NCI-H1417 (cell line): ENCODE measurements around the gene PNPT1.

ENCODE experiments used
- DNase-seq, 3 experiments: peaks; one replicate each; lab custom pipeline; 2025; lab: John Stamatoyannopoulos, UW

The PNPT1 gene

DNA sequence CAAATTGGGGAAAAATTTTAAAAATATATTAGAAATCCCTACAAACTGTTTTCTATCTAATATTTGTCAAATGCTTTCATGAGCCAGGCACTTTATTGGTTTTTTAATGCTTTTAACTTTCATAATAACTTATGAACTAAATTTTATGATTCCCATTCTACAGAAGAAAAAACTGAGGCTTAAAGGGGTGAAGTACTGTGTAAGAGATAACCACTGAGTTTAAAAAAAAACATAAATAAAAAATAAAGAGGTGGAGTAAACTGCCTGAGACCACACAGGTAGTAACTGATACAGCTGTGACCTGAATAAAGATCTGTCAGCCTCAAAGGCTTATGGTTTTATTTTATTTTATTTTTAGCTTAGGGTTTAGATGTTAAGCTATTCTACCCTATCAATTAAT lies 24.7 kb downstream of the PNPT1 start:
- no peak for DNase-seq

DNA sequence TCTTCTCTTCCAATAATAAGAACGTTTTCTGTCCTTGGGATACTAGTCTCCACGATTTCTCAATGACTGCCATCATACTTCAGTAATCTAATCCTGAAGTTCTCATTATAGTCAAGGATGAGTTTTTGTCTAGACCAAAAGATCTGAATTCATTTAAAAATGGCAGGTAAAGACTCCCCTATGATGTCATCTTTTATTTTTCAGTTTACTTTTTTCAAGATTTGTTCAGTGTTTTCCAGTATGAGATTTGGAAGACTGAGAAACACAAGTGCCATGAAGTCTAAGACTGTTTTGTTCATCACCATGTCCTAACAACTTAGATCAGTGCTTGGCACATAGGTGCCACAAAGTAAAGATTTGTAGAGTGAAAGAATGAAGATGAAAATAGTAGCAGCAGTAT lies 40.4 kb downstream of the PNPT1 start:
- no peak for DNase-seq

DNA sequence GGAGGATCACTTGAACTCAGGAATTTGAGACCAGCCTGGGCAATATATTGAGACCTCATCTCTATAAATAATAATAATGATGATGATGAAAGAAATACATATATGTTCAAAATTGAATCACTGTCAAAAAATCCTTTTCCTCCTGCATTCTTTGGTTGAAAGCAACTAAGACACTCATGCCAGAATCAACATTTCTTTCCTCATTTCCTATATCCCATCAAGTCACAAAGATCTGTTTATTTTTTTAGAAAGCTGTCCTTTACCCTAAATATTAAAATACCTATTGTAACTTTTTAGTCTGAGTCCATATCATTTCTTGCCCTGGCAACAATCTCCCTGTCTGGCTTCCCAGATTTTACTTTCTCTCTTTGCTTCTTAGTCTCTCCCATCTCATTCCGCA lies 44.4 kb downstream of the PNPT1 start:
- no peak for DNase-seq

DNA sequence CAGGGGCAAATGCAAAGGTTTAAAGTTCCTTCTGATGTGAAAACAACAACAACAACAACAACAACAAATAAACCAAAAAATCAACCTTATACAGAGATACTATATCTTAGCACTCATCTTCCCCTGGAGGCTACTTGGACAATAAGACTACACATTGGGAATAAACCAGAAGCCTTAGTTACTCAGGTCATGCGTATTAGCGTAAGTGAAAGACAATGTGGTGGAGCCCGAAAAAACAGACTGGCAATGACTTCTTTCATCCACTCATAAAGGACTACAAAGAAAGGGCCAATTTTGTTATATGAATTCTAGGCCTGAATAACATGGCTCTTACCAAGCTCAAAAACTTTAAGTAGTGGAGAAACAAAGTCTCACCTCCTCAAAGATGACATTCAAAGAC lies 56.8 kb downstream of the PNPT1 start:
- no peak for DNase-seq

DNA sequence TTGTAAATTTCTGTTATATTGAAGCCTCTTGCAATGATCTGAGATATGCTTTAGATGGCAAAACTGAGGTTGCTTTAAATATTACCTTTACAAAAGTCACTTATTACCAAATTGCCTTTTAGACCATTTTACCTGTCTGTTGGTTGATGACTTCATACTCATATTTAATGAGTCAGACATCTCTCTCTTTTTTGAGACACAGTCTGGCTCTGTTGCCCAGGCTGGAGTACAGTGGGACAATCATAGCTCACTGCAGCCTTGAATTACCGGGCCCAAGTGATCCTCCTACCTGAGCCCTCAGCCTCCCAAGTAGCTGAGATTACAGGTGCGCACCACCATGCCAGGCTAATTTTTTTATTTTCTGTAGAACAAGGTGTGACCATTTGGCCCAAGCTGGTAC lies 64.7 kb downstream of the PNPT1 start:
- no peak for DNase-seq

DNA sequence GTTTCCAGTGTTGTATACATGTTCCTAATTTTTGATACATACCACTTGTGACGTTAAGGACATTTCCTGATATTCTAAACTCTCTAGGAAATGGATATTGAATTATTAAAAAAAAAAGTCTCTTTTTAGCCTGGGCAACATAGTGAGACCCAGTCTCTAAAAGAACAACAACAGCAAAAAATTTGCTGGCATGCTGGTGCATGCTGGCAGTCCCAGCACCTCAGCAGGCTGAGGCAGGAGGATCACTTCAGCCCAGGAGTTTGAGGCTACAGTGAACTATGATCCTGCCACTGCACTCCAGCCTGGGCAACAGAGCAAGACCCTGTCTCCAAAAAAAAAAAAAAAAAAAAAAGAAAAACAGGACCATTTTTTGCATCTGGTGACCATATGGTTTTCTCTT lies 65.7 kb downstream of the PNPT1 start:
- no peak for DNase-seq

DNA sequence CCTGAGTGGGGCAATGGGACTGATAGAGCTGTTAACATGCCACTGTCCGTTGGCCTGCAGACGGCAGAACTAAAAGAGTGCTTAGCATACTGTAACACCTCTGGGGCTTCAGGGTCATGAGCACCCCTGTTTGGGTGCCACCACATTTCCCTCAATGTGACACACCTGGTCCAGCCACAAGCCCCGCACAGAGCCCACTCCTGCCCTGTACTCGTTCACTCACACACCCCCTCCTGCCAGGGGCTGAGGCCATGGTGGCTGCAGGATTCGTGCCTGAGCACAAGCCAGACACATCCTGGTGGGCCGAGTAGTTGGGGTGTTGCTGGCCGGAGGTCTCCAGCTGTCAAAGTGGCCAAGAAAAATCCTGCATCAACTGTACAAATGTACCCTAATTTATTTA lies 71.8 kb downstream of the PNPT1 start:
- DNase-seq: no peak

DNA sequence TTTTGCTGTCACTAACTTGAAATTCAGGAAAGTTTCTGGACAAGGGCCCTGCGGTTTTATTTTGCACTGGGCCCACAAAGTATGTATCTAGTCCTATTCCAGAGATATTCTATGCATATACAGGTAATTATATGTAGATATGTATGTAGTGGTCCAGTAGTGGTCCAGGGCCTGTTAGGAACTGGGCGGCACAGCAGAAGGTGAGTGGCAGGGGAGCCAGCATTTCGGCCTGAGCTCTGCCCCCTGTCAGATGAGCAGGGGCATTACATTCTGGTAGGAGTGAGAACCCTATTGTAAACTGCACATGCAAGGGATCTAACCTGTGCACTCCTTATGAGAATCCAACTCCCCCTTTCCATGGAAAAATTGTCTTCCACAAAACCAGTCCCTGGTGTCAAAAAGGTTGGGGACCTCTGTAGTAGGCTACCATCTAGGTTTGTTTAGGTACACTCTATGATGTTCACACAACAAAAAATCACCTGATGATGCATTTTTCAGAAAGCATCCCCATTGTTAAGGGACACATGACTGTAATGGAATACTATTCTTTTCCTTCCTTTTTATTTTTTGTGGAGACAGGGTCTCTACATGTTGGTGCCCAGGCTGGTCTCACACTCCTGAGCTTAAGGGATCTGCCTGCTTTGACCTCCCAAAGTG lies 73.4 kb downstream of the PNPT1 start:
- DNase-seq: no peak

DNA sequence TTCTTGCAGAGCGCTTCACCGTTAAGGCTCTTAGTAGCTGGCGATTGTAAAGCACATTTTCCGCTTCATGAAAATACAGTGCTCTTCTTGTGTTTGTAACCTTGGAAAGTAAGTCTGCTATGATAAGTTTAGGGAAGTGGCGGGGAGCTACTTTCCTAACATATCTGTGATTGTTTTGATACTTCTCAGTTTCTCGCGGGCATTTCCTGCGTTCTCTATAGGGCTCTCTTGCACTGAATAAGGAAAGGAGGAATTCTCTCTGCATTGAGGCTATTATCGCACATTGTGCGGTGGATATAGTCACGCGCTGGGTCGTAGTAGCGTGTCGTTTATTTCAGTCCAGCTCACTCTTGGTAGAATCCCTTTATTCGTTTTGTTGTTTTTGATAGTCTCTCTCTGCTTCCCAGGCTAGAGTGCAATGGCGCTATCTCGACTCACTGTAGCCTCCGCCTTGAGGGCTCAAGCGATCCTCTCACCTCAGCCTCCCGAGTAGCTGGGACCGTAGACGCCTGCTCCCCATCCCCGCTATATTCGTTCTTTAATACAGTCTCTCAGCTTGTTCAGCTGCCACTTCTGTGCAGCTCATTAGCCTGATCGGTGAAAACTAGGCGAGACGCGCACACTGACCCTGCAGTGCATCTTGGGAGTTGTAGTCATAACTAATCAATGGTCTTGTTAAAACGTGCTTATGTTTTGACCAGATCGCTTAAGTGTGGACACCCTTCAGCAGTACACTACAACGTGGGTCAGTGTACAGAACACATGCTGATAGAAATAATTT lies 75.2 kb downstream of the PNPT1 start:
- DNase-seq: peak; percentile 63 to 79 (median 66)

DNA sequence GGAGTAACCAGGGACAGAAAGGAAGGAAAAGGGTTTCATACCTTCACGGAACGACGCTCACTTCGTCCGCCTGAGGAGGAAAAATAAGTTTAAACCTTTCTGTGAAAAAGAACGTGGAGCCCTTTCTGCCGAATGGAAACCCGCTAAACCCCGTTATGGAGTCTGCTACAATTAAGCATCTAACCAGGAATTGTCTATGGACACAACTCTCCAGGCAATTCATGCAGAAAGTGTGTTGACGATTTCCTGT lies 75.7 kb downstream of the PNPT1 start:
- no peak for DNase-seq

DNA sequence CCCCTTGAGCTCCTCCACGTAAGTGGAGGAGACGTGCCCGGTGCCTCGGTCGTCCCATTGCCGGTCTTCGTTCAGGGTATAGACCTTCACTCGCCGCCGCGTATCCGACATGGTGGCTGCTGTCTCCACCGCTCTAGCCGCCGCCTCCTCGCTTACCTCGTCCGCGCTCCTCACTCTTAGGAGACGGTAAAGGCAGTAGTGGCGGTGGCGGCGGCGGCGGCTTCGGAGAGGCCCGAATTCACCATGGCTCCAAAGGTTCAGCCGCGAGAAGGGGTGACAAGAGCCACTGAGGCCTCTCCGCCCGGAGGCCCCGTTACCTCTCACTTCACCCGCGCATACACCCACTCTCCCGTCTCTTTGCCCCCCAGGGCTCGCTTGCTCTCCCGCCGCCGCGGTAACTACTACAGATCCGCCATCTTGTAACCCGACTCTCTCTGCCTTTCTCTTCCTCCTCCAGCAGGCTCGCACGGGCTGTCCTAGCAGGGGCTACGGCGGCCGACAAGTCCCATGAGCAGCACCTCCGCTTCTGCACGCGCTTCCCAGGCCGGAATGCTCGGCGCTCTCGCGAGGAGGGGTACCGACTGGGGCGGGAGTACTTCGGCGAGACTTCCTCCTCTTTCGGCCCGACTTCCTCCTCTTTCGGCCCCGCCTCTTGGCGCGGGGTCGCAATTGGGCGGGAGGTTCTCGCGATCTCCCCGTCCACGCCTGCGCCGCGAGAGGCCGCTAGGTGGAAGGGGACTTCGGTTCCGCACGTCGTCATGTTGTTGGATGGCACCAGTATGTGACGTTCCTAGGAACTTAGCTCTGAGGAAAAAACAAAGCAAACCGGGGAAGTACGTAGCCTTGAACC lies 76.2 kb downstream of the PNPT1 start, which contains the start of gene PPP4R3B:
Gene PPP4R3B, minus strand, starts transcription at position 448 of the 850 bp plus-strand sequence. Its CDS starts 337 bp downstream, at position 111.
- DNase-seq: peak; percentile 99 to 100 (median 100)

DNA sequence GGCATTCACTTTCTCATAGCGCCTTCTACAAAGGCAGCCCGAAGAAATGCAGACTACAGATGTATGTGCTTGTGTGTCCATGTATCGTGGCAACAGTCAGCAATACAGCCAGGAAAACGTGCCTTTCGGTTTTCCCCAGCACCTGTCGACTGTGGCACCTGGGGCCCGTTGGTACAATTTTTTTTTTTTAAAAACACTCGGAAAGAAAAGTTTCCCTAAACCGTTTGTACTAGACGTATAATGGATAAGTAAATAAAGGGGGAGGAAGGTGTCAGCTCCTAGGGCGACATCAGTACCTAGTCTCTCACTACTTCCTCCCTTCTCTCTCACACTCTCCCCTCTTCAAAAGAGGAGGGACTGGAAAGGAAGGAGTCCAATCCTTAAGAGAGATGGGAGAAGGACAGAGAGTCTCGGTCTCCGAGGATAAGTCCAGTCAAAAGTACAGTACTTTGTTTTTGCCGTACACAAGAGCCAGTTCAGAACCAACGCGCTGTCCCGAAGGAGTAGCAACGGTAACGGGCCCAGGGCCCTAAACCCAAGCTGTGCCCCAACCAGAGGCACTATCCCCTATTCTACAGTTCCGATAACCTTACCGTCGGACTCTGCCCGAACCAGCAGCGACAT lies 77.0 kb downstream of the PNPT1 start:
- peak; percentile 54 to 84 (median 71) for DNase-seq

DNA sequence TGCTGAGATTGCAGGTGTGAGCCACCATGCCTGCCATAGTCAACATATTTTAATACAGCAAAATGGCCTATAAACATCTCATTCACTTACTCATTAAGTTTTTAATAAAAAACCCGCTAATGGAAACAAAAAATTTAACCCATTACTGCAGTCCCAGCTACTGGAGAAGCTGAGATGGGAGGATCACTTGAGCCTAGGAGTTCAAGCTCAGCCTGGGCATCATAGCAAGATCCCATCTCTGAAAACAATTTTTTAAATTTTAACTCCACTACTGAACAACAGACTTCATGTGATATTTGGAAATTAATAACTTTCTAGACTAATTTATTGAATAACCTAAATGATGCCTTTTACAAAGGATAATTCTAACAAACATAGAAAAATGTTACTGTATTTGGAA lies 81.6 kb downstream of the PNPT1 start:
- no peak for DNase-seq

DNA sequence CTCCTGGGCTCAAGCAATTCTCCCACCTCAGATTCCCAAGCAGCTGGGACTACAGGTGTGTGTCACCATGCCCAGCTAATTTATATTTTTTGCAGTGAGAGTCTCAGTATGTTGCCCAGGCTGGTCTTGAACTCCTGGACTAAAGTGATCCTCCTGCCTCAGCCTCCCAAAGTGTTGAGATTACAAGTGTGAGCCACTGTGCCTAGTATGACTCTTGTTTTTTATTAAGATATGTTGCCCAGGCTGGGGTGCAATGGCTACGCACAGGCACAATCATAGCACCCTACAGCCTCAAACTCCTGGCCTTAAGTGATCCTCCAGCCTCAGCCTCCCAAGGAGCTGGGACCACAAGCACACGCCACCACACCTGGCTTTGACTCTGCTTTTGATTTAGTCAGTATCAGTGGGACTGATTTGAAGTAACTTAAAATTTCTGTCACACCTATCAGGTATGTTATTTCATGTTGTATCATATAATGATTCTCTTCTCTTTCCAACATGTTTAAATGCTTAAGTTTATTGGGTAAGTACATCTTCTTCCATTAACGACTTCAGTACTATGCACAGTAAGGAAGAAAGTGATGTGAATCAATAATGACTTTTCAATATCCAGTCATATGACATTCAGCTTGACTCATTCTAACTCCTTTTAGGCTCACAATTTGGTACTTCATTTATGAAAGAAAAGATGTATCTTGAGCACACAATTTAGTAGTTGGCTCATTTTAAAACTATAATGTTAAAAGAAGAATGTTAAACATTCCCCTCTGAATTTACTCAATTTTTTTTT lies 82.5 kb downstream of the PNPT1 start:
- DNase-seq: no peak

DNA sequence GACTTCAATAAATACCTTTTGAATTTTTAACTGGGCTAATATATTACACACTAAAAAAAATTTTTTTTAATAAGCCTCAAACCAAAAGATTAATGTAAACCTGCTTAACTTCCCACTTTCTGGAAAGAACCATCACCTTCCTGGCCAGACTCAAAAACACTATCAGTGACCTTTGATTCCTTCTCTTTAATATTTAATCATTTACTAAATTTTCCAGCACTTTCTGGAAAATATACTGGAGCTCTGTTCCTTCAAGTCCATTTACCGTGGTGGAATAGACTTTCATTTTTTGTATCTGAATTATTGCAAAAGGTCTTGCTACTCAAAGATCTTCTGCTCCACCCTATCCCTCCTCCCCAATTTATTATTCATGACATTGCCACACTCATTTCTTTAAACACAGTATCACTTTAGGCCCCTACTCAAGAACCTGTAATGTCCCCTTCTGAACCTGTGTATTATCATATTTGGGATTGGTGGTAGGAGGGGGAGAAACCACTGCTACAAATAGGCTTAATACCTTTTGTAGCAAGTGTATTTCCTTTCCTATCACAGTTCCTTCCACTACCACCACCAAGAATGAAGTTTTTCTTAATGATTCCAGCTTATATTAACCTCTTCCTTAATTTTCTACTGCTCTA lies 83.6 kb downstream of the PNPT1 start:
- no peak for DNase-seq

DNA sequence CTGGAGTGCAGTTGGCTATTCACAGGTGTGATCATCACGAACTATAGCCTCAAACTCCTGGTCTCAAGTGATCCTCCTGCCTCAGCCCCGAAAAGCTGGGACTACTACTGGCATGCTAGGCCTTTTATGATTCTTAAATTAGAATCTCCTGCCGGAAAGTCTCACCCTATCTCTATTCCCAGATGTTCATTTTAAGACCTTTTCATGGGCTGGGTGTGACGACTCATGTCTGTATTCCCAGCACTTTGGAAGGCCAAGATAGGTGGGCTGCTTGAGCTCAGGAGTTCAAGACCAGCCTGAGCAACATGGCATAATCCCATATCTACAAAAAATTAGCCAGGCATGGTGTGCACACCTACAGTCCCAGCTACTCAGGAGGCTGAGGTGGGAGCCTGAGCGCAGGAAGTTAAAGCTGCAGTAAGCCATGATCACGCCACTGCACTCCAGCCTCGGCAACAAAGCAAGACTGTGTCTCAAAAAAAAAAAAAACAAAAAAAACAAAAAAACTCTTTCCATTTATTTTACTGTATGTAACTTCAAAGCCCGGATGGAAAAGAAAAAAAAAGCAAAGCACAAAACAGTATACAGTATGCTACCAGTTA lies 84.3 kb downstream of the PNPT1 start:
- DNase-seq: no peak

DNA sequence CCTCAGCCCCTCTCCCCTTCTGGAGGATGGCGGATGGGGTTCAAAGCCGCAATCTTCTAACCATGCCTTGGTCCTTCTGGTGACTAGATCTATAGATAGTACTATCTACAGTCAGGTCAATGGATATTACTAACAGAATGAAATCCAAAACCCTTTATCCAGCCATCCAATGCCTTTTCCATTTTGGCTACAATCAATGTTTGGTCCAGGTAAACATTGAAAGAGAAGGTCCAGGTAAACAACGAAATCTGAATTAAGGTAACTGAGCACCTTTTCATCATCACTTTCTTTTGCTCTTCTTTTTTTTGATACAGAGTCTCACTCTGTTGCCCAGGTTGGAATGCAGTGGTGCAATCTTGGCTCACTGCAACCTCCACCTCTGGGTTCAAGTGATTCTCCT lies 85.9 kb downstream of the PNPT1 start:
- no peak for DNase-seq

DNA sequence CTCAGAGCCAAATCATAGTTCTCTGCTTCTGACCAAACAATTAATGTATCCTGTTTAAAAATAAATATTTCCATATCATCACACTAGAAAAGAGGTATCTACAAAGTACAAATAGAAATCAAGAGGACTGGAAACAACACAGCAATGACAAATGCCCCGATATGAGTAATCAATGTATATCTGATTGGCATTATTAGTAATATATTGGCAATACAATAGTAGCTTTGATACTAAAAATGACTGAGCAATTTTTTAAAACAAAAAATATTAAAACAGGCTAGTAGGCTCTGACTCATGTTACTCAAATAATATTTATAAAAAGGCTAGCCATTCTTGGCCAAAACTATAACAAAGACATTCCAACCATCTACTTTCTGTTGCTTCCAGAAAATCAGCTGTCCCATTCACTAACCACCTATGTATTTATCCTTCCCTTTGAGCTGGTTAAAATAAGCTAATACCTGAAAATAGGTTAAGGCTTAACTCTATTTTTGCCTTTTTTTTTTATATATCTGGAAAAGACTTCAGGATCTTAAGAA lies 89.5 kb downstream of the PNPT1 start:
- DNase-seq: no peak

DNA sequence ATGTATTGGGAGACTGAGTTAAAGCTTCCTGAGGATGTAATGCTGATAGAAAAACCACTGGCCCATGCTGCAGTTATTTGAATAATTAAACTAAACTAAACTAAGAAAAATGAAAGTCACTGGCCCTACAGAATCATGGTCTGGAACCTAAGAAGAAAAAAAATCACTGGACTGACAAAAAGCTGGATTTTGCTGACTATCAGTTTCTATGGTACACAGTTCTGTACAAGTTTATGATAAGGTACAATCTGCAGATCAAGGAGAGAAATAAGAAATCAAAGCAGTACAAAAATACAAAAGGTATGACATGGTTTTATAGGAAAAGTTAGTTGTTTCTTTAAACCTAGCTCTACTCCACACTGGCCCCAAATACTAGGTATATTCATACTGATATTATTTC lies 91.8 kb downstream of the PNPT1 start:
- DNase-seq: no peak

DNA sequence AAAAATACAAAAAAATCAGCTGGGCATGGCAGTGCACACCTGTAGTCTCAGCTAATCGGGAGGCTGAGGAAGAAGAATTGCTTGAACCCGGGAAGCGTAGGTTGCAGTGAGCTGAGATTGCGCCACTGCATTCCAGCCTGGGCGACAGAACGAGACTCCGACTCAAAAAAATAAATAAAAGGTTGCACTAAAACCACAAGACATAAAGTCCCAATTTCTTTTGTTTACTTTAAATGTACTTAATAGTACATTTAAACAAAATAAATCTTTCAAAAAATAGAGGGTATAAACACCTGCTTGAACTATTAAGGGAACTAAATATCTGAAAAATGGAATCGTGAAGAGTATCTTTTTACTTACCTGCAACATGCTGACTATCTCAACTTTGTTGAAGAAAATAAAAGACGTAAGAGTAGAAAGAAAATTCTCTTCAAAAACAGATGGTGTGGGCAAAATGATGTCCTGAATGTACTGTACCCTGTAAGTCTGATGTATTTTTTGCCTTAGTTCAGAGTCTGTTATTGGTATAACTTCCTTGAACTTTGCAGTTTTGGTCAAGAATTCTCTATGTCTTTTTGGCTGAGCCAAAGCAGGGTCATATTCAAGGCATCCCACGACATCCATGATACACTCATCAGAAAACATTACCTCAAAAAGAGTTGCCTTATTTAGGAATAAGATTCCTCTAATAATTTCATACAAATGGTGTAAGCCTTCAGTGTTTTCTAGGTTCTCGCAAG lies 95.4 kb downstream of the PNPT1 start:
- no peak for DNase-seq
